ENCODE results near the gene RASD2.

The RASD2 gene

DNA sequence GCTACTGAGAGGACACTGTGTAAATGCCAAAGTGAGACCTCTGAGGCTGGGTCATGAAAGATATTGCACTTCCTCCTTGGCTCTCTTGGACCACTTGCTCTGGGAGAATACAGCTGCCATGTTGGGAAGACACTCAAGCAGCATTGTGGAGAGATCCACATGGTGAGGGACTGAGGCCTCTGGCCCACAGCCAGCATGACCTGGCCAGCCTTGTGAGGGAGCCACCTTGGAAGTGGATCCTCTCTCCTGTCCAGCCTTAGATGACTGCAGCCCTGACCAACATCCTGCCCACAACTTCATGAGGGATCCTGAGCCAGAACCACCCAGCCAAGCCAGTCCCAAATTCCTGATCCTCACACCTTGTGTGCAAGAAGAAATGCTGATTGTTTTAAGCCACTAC lies 46.1 kb downstream of the RASD2 start:
- no peak for TF ChIP-seq ZNF274 (IDR thresholded peaks at IDR 0.05; ENCODE audit: low read depth, low read length)
- no peak overlapping the region for H3K4me3 ChIP-seq (ENCODE audit: low read length)

DNA sequence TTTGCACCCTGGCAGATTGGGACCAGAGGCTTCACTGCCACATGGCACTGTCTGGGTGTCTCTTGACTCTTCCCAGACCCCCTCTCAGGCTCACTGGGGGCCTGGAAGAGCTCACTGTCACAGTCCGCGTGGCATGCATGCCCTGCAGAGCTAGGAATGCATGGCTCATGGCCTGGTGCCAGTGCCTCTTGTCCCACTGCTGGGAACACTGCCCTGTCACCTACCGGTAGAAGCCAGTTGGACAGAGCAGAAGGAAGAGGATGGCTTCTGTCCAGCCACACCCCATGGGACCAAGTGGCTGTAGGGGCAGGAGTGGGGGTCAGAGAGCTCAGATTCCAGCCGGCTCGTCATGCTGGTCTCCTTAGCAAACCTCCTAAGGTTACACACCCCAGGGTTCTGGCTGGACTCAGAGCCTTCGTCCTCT lies 46.8 kb downstream of the RASD2 start:
- no peak overlapping the region for H3K4me3 ChIP-seq (ENCODE audit: low read length)
- no peak for TF ChIP-seq ZNF274 (IDR thresholded peaks at IDR 0.05; ENCODE audit: low read depth, low read length)

DNA sequence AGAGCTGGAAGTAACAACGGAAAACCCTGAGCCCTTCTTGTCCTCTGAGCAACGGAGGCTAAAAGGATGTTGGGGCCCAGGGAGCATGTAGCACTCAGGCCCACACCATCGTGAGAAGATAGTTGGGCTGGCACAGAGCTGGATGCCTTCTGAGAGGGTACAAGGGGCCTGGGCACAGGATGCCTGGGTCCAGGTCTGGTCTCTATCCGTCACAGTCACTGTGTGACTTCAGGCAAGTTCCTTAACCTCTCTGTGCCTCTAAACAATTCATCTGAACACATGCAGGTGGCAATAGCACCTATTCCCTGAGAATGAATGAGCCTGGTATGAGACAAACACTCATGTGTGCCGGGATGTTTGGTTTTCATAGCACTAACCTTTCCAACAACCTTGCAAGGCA lies 47.3 kb downstream of the RASD2 start:
- no peak for TF ChIP-seq ZNF274 (IDR thresholded peaks at IDR 0.05; ENCODE audit: low read depth, low read length)
- no peak overlapping the region for H3K4me3 ChIP-seq (ENCODE audit: low read length)

DNA sequence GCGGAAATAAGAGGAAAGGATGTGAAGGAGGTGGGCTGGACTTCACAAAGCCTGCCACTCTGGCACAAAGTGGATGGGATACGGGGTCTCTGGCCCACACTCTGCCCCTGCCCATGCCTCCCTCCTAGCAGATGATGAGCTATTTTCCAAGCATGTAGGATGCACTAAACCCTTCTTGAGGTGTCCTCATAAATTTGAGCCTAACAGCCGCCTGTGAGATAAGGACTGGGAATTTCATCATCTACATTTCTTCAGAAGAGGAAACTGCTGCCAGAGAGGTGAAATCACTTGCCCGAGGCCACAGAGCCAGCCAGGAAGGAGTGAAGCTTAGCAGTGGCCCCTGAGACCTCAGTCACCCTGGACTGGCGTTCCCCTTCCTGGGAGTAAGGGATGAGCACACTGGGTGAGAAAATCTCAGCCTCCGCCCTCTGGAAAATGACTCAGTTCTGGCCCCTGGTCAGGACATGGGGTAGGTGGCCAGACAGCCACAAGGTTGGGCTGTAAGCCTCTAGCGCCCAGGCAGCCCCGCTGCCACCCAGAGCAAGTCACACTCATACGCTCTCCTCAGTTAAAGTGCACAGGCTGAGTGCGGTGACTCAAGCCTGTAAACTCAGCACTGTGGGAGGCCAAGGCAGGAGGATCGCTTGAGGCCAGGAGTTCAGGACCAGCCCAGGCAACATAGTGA lies 48.6 kb downstream of the RASD2 start:
- TF ChIP-seq ZNF274 (IDR thresholded peaks at IDR 0.05; ENCODE audit: low read depth, low read length): no peak
- no peak overlapping the region for H3K4me3 ChIP-seq (ENCODE audit: low read length)

DNA sequence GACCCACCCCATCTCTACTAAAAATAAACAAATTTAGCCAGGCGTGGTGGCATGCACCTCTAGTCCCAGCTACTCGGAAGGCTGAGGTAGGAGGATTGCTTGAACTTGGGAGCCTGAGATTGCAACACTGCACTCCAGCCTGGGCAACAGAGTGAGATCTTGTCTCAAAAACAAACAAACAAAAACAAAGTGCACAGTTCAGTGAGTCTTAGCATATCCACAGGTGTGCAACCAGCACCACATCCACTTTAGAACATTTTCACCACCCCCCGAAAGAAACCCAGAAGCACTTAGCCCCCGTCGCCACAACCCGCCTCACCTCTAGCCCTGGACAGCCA lies 49.1 kb downstream of the RASD2 start:
- no peak overlapping the region for H3K4me3 ChIP-seq (ENCODE audit: low read length)
- TF ChIP-seq ZNF274 (IDR thresholded peaks at IDR 0.05; ENCODE audit: low read depth, low read length): no peak

DNA sequence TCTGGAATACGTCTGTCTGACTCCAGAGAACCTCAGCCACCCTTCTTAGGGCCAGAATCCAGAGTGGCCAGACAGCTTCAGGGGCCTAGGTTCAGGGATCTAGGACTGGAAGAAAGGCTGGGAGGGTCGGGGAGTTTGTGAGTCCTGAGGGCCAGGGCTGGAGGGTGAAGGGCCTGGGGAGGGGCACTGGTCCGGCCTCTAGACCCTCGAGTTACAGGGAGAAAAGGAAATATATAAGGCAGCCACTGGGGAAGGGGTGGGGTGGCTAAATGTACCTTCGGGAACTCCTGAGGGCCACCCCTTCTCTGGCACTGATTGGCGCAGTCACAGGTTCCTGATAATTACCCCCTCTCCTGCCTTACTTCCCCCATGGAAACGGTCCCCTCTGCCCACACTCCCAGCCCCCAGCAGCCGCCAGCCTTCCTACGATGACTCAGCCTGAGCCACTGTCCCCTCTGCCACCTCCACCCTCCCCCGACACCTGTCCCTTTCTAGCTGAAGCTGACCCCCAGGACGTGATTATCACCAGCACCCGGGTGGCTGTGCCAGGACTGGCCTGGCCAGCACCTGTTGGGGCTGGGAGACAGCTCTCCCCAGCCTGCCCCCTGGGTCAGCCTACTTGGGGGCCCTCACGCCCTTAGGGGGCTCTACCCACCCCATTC lies 50.1 kb downstream of the RASD2 start:
- no peak for TF ChIP-seq ZNF274 (IDR thresholded peaks at IDR 0.05; ENCODE audit: low read depth, low read length)
- H3K4me3 ChIP-seq (ENCODE audit: low read length): no peak overlapping the region

DNA sequence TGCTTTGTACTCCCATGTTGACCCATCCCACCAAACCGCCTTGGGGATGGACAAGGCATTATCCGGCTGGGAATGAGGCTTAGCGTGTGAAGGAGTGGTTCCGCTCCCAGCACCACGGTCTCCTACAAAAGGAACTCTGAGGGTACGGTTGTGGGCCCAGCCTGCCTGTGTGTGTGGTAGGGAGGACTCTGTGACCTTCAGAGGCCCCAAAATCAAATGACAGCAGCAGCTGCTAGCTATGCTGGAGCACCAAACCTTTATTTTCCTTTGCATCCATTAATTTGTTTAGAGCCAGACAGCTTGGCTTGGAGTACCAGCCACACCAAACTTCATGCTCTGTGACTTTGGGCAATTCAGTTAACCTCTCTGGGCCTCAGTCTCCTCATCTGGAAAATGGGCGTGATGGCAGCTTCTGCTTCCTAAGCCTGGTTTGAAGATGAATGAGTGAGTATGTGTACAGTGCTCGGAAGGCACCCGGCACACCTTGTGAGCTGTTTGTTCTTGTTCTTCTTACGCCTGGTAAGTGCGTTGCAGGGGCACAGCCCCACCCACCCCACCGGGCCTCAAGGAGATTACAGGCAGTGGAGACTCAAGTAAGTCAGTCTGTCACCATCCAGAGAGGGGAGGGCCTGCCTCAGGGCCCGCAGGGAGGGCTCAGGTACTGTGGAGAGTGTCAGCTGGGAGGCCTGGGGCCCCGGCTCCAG lies 51.2 kb downstream of the RASD2 start:
- no peak overlapping the region for H3K4me3 ChIP-seq (ENCODE audit: low read length)
- no peak for TF ChIP-seq ZNF274 (IDR thresholded peaks at IDR 0.05; ENCODE audit: low read depth, low read length)

DNA sequence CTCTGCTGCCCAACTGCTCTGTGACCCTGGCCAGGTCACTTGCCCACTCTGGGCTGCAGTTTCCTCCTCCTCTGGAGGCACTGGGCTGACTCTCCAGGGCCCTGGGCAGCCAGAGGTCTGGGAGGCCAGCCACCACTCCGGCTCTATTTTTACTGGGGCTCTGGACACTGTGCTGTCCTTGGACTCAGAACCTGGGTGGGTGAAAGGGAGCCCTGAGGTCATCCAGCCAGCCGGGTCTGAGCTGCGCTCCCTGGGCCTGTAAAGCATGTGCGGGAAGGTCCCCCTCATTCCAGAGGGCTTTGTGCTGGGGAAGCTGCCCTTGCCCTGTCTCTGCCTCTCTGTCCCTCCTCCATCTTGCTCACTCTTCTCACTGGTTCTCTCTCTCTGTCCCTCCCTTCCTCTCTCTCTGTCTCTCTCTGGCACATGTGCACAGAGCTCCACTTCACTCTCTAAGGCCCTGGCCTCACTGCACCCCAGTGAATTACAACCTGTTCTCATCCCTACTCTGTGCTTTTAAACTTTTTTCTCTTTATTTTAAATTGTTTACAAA lies 51.9 kb downstream of the RASD2 start:
- TF ChIP-seq ZNF274 (IDR thresholded peaks at IDR 0.05; ENCODE audit: low read depth, low read length): no peak
- H3K4me3 ChIP-seq (ENCODE audit: low read length): no peak overlapping the region

DNA sequence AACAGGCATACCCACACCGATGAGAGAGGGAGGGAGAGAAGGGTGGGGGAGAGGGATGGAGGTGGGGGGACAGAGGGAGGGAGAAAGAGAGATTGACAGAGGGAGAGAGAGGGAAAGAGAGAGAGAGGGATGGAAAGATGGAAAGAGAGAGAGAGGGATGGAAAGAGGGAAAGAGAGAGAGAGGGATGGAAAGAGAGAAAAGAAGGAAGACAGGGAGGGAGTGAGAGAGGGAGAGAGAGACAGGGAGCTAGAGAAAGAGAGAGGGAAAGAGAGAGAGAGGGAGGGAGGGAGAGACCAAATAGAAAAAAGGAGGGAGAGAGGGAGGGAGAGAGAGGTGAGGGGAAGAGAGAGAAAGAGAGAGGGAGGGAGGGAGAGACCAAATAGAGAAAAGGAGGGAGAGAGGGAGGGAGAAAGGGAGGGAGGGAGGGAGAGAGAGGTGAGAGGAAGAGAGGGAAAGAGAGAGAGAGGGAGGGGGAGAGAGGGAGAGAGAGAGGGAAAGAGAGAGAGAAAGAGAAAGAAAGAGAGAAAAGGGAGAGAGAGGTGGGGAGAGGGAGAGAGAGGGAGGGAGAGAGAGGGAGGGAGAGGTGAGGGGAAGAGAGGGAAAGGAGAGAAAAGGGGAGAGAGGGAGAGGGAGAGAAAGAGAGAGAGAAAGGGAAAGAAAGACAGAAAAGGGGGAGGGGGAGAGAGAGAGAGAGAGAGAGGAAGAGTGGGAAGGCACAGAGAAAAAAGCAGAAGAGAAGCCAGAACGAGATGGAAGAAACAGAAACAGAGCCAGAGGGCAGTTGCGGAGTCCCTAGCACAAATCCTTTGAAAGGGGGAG lies 52.6 kb downstream of the RASD2 start:
- H3K4me3 ChIP-seq (ENCODE audit: low read length): no peak overlapping the region
- no peak for TF ChIP-seq ZNF274 (IDR thresholded peaks at IDR 0.05; ENCODE audit: low read depth, low read length)

DNA sequence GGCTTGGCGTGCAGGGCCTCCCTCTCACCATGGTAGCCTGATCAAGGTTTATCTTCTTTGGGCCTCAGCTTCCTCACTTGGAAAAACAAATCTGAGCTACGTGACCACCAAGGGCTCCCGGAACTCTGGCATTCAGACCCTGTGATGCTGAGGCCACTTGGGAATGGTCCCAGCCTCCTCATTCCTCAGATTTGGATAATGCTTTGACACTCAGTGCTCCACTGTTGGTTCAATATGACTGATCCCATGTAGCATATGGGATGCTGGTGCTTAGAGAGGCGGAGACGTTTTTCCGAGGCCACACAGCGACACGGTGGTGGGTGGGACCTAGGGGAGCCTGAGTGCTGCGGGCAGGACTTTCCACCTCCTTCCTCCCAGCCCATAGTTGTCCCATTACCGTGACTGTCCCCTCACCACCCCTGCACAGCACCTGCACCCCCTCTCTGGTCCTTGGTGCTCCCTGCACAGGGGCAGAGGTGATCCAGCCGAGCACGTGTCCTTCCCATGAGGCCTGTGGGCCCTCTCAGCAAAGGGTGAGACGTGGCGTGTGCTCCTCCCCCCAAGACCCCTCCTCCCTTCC lies 53.4 kb downstream of the RASD2 start:
- no peak for TF ChIP-seq ZNF274 (IDR thresholded peaks at IDR 0.05; ENCODE audit: low read depth, low read length)

DNA sequence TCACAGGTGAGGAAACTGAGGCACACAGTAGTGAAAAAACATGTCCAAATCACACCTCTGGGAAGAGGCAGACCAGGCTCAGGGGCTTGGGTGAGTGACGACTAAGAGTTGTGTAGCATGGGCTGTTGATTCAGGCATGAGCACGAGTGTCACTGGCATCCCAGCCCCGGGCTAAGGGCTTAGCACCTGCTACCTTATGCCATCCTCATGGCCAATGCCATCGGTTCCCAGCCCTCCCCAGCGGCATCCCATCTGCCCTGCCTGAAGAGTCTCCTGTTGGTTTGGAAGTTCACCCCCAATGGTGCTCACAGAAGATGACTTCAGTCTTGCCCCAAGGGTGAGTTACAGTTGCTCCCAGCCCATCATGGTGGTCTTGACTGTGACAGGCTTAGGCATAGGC lies 54.1 kb downstream of the RASD2 start:
- no peak overlapping the region for H3K4me3 ChIP-seq (ENCODE audit: low read length)
- no peak for TF ChIP-seq ZNF274 (IDR thresholded peaks at IDR 0.05; ENCODE audit: low read depth, low read length)

More for the DNA sequence above, 53.4 kb downstream of the RASD2 start:
- no peak overlapping the region for H3K4me3 ChIP-seq (ENCODE audit: low read length)

DNA sequence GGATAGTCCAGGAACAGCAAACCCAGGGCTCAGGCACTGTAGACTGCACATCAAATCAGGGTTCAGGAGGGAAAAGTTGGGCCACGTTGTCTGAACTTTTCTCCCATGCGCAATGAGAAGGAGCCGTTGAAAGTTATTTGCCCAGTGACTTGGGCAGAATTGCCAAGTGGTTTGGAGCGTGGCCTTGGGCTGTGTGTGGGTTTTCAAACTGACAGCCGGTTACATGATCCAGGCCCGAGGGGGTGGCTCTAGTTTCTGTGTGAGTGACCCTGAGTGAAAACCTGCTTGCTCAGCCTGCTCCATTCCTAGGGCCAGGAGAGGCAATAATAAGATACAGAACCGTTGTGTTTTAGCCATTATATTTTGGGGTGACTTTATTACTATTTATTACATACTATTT lies 56.2 kb downstream of the RASD2 start:
- H3K4me3 ChIP-seq (ENCODE audit: low read length): no peak overlapping the region
- no peak for TF ChIP-seq ZNF274 (IDR thresholded peaks at IDR 0.05; ENCODE audit: low read depth, low read length)

DNA sequence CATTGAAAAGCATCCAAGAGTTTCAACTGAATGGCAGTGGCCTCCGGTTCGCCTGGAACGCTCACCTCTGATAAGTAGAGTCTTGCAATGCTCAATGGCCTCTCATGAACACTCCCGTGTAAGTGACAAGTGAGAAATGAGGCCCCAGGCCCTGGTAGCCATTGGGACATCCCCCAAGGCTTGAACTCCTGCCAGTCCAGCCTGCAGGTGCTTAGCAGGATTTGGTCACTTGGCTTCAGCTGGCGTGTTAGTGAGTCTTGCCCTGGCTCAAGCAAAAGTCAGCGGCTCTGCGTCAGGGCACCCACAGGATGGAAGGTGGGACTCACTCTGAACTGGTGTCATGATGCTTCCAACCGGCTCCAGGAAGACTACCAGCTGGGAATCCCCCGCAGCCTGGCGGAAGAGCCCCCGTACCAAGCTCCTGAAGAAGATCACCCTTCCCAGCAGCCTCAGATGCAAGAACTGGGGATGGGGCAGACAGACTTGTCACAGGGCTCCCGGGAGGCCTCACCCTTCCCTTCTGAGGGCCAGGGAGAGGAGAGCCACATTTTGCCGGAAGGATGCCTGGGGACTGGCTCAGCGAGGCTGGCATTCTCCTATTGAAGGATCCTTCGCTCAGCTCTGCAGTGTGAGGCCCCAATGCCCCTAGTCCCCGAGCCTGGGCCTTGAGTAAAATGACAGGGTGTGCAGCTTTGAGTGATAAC lies 57.2 kb downstream of the RASD2 start:
- no peak for TF ChIP-seq ZNF274 (IDR thresholded peaks at IDR 0.05; ENCODE audit: low read depth, low read length)
- H3K4me3 ChIP-seq (ENCODE audit: low read length): no peak overlapping the region

Measured in GM08714 (cell line).